ENCODE data around the gene ACOT7.

Gene ACOT7

DNA sequence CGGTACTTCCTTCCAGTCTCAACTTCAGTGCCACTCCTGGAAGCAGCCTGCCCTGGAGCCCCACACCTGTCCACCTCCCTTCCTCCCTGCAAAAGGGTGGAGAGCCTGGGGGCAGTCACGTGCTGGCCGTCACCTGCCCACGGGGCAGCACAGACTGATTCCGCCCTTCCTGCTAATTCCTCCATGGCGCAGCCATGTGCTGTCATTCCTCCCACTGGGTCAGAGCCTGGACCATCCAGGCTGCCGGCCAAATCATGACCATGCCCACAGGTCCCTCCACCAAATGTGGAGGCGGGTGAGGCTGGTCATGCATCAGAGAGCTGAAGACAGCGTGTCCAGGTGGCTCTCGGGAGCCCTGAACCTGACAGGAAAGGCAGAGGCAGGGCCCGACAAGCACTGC, 108.2 kb downstream of the ACOT7 start:
- DNase-seq (ENCODE audit: low spot score), result no peak

DNA sequence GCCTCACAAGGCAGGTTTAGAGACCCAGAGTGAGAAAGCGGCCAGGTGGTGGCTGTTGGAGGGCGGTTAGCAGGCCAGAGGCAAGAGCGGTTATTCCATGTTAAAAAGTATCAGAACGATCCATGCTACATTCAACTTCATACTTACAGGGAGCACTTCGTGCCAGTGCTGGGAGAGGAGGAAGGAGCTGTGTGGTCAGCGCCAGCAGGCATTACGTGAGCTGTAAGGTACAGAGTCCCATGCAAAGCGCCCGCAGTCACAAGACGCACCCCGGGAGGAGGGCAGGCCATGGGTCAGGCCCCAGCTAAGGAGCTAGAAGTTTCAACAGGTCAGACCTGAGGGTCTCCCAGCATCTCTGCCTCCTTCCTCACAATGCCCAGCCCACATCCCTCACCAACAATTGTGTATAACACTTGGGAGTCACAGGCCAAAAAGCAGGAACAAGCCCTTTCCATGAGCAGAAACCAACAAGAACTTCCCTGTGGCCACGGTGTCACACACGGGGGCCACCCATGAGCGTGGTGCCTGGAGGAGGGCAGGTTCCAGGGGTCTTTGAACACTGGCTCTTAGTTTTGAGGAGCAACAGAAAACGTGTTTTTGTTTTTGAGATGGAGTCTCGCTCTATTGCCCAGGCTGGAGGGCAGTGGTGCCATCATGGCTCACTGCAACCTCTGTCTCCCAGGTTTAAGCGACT, 110.8 kb downstream of the ACOT7 start:
- DNase-seq (ENCODE audit: low spot score), result no peak

- DNase-seq (ENCODE audit: low spot score), result no peak
Observed at GRCh38 chr1:6281511-6282402, 111.8 kb downstream of the ACOT7 start.

DNA sequence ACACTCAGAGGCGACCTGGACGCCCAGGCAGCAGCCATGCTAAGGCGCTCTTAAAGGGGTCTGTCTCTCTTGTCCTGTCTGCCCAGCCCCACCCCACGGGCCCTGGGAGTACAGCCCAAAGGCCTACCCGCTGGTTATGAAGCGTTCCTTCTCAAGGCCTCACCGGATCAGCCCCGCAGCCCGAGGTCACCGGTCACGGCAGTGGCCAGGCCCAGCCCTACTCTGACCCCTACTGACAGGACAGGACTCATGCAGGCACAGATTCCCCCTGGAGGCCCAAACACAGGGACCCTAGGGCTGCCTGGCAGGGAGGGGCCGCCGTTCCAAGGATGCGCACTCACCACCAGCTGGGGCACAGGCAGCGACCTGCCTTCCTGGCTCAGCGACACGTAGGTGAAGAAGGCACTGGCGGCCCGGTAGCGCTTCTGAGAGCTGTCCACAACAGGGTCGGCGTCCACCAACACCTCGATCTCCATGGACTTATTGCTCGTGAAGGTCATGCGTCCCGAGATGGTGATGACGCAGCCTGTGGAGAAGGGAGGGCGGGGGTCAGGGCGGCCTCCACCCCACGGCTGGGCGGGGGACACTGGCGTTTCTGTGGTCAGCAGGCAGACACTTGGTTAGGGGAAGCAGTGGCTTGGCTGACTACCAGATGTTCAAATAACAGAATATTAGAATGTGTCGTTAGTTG, 112.7 kb downstream of the ACOT7 start:
- DNase-seq (ENCODE audit: low spot score), result no peak

- DNase-seq (ENCODE audit: low spot score), result no peak
Observed at GRCh38 chr1:6279613-6280383, 113.8 kb downstream of the ACOT7 start.

GRCh38 chr1:6279066-6279465, 114.5 kb downstream of the ACOT7 start:
- DNase-seq (ENCODE audit: low spot score), result no peak

DNA sequence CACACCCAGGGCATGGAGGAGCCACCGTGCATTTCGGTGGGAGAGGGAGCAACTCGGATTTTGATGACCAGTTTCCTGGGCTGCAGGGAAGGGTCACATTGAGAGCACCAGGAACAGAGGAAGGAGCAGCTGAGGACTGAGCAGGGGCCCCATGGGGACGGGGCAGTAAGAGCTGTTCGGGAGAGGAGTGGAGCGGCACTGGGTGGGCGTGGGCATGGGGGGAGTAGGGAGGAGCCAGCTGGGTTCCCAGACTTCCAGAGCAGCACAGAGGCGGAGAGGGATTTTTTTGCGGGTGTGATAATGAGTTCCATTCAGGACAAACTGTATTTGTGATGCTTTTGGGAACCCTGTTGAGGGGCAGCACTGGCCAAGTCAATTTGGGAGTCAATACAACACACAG, 115.3 kb downstream of the ACOT7 start:
- DNase-seq (ENCODE audit: low spot score), result no peak

GRCh38 chr1:6276811-6277555, 116.6 kb downstream of the ACOT7 start:
- DNase-seq (ENCODE audit: low spot score), result no peak

GRCh38 chr1:6275826-6276782, 117.5 kb downstream of the ACOT7 start:
- no peak for DNase-seq (ENCODE audit: low spot score)

GRCh38 chr1:6274622-6275139, 118.9 kb downstream of the ACOT7 start:
- DNase-seq (ENCODE audit: low spot score), result no peak

DNA sequence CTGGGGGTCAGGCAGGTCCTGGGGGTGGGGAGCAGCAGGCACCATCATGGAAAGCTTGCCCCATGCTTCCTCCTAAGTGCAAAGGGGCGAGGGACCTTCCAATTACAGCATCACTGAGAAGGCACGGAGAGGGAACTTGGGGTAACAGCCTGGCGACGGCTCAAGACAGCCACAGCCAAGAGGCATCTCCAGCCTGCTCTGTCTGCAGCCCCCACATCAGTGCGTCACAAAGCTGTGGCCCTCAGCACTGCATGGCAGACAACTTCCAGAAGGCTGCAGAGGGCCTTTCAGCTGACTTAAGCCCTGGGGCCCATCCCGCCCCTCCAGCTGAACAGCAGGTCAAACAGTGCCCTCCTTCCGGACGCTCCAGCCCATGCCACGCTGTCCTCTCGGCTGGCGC, 119.5 kb downstream of the ACOT7 start:
- no peak for DNase-seq (ENCODE audit: low spot score)

DNA sequence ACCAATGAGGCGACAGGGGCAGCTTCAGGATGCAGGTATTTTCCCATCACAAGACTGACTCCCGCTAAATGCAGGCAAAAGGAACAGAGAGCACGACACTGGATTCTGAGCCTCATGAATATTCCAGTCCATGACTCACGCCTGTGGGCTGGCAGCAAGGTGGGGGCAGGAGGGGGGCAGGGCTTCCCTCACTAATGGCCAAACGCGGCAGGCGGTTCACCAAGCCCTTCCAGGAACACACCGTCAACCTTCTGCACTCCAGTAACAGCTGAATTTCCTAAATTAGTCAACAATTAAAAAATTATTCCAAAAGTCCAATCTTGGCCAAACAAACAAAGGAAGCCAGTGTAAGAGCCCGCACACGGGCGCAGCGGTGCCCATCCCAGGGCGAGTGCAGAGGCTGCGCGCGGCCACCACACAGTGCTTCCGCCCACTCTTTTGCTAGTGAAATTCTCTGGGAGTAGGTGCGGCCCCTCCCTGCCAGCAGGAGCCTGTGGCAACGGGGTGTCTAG, 120.1 kb downstream of the ACOT7 start:
- peak; percentile 49 for DNase-seq (ENCODE audit: low spot score)

DNA sequence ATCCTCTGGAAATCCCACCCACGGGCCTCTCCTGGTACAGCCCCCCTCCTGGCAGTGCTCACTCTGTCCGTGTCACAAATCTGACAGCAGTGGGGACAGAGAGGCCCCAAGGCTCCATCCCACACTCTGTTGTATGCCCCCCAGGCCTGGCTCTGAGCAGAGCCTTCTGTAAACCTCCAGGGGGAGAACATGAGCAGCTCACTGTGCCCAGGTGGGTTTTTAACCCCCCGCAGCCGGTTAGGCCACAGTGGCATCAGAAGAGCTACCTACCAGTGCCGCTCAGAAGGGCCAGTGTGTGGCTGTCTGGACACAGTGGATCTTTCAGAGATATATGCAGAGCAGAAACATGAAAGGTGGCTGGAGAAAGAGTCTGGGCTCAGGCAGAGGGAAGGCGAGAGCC, 120.7 kb downstream of the ACOT7 start:
- no peak for DNase-seq (ENCODE audit: low spot score)

GRCh38 chr1:6272452-6272851, 121.1 kb downstream of the ACOT7 start:
- no peak for DNase-seq (ENCODE audit: low spot score)

DNA sequence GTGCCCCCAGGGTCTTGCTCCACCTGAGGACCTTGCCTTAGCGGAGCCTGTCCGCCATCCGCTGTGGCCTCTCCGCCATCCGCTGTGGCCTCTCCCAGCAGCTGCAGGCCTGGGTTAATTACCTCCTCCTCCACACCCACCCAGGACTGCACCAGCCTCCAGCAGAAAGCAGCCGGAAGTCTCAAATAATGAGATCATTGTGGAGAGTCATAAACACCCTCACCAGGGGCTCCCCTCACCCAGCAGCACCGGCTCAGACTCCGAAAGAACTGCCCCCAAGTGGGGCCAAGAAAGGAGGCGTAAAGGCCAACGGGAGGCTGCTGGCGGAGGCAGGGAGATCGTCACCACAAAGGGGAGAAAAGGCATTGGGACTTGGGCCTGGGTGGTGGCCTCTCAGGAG, 122.0 kb downstream of the ACOT7 start:
- no peak for DNase-seq (ENCODE audit: low spot score)

DNA sequence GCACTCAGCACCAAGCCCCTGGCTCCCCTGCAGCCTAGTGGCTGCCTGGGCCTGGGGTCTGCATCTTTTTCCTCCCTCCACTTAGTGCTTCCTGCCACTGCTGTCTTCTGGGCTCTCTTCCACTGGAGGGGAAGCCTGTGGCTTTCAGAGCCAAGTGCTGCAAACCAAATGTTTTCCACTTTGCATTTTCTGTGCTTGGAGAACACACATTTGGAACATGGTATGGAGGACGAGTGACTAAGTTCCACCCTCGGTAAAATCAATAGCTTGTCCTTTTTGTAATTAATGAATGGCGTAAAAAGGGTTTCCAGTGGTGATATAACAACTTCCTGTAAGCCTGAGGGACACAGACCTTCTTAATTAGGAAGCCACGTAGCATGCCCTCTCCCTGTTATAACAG, 122.6 kb downstream of the ACOT7 start:
- DNase-seq (ENCODE audit: low spot score), result no peak

DNA sequence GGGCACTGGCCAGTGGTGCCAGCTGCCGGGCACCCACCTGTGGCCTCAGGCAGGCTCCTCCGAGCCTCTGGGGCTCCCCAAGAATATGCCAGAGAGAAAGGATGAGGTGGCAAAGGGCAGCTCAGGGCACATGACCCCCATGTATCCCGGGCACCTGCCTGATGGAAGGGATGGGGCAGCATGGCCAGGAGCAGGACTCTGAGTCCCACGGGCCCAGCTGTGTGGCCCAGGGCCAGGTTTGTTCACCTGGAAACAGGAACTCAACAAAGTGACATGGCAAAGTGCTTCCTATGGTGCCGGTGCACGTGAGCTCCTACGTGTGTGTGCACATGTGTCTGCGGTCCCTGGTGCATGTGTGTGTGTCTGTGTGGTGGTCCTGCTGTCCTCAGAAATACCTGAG, 123.2 kb downstream of the ACOT7 start:
- no peak for DNase-seq (ENCODE audit: low spot score)

GRCh38 chr1:6269720-6270400, 123.7 kb downstream of the ACOT7 start:
- no peak for DNase-seq (ENCODE audit: low spot score)

DNA sequence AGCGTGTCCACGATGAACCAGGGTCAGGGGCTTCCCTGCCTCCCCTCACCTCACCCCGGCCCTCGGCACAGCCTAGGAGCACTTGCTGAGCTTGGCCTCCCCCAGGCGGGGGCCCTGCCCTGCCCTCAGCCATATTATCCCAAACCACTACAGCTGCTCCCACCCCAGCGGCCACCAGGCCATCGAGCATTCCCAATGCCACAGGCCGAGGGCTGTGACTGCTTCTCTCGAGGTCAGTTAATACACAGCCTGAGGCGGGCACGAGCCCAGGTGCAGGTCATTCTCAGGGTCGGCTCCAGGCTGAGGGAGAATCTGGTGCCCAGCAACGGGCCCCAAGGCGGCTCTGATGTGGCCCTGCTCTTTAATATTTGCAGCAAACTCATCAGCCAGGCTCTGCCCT, 124.3 kb downstream of the ACOT7 start:
- DNase-seq (ENCODE audit: low spot score), result no peak

All from globus pallidus (tissue), 1 donor.